ENCODE data around the gene TMED8.

TMED8 gene

DNA sequence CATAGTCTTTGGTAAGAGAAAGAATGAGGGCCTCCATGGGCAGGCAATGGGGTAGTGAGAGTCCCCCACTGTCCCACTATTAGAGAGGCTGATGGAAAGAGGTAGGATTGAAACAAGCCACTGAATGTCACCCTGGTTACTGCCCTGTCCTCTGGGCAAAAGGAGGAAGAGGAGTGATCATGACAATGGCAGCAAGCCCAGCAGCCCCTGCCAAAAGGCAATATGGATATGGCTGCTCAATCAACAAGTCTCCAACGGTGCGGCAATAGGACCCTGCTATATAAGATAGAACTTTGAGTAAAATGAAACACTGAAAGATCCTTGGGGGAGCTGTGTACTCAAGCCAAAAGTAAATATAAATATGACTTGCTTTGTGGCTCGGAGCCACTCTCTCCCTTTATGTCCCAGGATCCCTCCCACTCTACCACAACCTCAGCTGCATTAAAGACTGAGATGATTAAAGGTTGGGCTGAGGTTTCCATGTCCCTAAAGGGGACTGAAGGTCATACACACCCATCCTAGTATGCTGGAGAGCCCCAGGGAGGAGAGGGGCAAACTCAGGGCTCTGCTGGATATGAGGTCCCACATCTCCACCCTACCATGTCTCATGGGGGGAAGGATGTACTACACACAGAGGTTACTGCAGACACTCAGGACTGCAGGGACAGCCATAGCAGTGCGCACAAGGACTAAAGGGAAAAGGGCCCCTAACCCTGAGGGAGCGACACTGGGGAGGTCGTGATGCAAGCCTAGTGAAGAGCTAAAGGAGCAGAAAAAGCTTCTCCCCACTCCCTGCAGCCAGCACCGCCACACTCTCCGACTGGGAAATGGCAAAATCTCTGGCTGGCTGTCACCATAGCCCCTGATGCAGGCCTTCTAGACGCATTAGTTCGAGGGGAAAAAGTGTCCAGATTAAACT, 62.1 kb downstream of the TMED8 start:
- ChIA-PET CTCF (interaction anchor here (0.7 to 9.6 kb wide), 26 partner anchors 10 to 440 kb away, joined by 3 to 247 read pairs (median 7); partner anchors contain the start of gene CIPC), POLR2A (no interaction called here)
- DNase-seq (ENCODE audit: extremely low spot score), result no peak
- TF ChIP-seq, protein P1, sequence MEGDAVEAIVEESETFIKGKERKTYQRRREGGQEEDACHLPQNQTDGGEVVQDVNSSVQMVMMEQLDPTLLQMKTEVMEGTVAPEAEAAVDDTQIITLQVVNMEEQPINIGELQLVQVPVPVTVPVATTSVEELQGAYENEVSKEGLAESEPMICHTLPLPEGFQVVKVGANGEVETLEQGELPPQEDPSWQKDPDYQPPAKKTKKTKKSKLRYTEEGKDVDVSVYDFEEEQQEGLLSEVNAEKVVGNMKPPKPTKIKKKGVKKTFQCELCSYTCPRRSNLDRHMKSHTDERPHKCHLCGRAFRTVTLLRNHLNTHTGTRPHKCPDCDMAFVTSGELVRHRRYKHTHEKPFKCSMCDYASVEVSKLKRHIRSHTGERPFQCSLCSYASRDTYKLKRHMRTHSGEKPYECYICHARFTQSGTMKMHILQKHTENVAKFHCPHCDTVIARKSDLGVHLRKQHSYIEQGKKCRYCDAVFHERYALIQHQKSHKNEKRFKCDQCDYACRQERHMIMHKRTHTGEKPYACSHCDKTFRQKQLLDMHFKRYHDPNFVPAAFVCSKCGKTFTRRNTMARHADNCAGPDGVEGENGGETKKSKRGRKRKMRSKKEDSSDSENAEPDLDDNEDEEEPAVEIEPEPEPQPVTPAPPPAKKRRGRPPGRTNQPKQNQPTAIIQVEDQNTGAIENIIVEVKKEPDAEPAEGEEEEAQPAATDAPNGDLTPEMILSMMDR (IDR thresholded peaks at IDR 0.05; ENCODE audit: control extremely low read depth, extremely low read depth, low read depth, missing control alignments), result no peak

DNA sequence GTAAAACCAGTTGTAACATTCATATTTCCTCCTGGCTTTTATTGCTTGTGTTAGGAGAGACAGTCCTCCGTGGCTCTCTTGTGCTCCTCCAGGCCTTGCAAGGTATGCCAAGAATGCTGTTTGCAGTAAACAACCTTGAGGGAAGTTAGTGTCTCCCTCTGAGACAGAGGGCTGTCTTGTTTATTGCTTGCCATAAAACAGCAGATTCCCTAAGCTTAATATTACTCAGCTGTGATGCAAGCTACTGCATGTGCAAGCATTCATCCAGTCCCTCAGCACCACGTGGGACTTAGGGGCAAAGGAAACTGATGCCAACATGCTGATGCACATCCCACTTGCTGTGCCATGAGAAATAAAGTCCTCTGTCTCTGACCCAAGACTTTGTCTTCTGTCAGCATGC, 62.9 kb downstream of the TMED8 start:
- CTCF ChIA-PET, result interaction anchor here (1.6 to 9.6 kb wide), 8 partner anchors 12 to 439 kb away, joined by 4 to 247 read pairs (median 27); no protein-coding TSS in a partner anchor
- POLR2A ChIA-PET, result no interaction called here
- no peak for DNase-seq (ENCODE audit: extremely low spot score)
- TF ChIP-seq, protein P1 (IDR thresholded peaks at IDR 0.05; ENCODE audit: control extremely low read depth, extremely low read depth, low read depth, missing control alignments), result no peak

DNA sequence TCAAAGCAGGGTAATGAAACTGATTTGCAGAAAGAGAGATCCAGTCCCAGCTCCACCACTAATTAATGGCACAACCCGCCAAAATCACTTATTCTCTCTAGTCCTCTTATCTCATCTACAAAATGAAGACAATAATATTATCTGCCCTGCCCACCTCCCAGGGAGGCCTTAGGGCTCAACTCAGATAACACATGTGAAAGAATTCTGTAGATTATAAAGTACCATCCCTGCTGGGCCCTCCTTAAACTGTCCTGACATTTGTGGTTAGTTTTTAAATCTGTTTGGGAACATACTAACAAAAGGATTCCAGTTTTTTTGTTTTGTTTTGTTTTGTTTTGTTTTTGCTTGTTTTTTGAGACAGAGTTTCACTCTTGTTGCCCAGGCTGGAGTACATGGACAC, 63.5 kb downstream of the TMED8 start:
- CTCF ChIA-PET, result interaction anchor here (9.6 kb wide), 1 partner anchor 12 kb away, joined by 247 read pairs; no protein-coding TSS in a partner anchor
- POLR2A ChIA-PET, result no interaction called here
- TF ChIP-seq, protein P1 (IDR thresholded peaks at IDR 0.05; ENCODE audit: control extremely low read depth, extremely low read depth, low read depth, missing control alignments), result no peak
- no peak for DNase-seq (ENCODE audit: extremely low spot score)

DNA sequence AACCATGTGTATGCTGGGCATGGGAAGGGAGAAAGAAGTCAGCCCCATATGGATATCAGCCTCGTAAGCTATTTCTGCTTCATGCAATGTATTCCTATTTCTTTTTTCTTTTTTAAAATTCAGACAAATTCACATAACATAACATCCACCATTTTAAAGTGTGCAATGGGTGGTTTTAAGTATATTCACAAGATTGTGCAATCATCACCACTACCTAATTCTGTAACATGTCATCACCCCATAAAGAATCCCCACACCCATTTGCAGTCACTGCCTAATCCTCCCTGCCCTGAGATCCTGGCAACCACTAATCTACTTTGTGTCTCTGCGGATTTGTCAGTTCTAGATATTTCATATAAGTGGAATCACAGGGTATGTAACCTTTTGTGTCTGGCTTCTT, 65.7 kb downstream of the TMED8 start:
- ChIA-PET CTCF (interaction anchor here (1.5 to 9.6 kb wide), 2 partner anchors 10 kb away, joined by 4 to 247 read pairs; partner anchors contain the start of genes GSTZ1 and POMT2), POLR2A (no interaction called here)
- DNase-seq (ENCODE audit: extremely low spot score), result no peak
- TF ChIP-seq, protein P1 (IDR thresholded peaks at IDR 0.05; ENCODE audit: control extremely low read depth, extremely low read depth, low read depth, missing control alignments), result no peak

DNA sequence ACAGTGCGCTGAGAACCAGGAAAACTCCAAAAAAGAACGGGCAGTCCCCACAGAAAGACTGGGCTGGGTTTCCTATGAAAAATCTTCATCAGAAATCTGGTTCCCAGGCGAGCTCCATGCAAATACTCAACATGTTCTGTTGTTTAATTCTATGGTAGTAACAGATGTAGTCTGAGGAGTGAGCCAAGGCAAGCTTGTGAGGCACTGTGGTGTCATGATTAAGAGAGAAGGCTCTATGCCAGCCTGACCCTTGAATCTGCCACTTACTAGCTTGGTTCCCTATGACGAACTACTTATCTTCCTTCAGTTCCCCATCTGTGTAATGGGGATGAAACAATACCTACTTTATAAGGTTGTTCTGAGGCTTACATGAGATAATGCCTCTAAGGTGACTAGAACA, 66.9 kb downstream of the TMED8 start:
- DNase-seq (ENCODE audit: extremely low spot score), result no peak
- TF ChIP-seq, protein P1 (IDR thresholded peaks at IDR 0.05; ENCODE audit: control extremely low read depth, extremely low read depth, low read depth, missing control alignments), result no peak
- POLR2A ChIA-PET, result no interaction called here
- CTCF ChIA-PET, result interaction anchor here (0.9 to 9.6 kb wide), 4 partner anchors 8 to 186 kb away, joined by 3 to 247 read pairs (median 4); partner anchors contain the start of genes GSTZ1 and POMT2

DNA sequence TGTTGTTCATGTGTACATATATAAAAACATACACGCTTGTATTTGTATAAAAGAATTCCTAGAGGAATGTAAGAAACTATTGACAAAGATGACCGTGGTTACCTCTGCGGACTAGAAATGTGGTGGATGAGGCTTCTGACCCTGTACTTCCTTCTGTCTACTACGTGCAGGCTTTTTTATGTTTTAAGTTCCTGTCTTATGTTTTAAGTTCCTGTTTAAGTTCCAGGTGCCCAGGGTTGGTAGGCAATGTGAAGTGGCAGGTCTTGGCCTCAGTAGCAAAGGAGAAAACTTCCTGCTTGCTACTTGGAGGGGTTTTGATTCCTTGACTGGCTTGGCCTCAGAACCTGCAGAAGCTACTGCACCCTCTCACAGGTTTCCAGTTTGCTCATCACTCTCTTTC, 67.8 kb downstream of the TMED8 start:
- ChIA-PET POLR2A (no interaction called here), CTCF (interaction anchor here (0.9 to 9.6 kb wide), 6 partner anchors 8 to 241 kb away, joined by 3 to 247 read pairs (median 3); partner anchors contain the start of genes GSTZ1 and POMT2)
- TF ChIP-seq, protein P1 (IDR thresholded peaks at IDR 0.05; ENCODE audit: control extremely low read depth, extremely low read depth, low read depth, missing control alignments), result no peak
- DNase-seq (ENCODE audit: extremely low spot score), result no peak
